Stimulated activated CD8-positive, alpha-beta memory T cell treated with anti-CD3 and anti-CD28 coated beads, Interleukin-4, amount 100 ng/mL, for 48 hours (primary cell): ENCODE results near the gene GPD1.
"Not testable (repeated sequence)": the region's sequence is repeated elsewhere in the genome, so short reads cannot be mapped to it uniquely, and the experiment has no call there.

ENCODE experiments used
- DNase-seq: peaks from one replicate; pipeline ENCODE4 v3.0.0-alpha.2; 2020

Gene GPD1

GRCh38 chr12:50132505-50133135, 28.8 kb downstream of the GPD1 start:
- no peak for DNase-seq

DNA sequence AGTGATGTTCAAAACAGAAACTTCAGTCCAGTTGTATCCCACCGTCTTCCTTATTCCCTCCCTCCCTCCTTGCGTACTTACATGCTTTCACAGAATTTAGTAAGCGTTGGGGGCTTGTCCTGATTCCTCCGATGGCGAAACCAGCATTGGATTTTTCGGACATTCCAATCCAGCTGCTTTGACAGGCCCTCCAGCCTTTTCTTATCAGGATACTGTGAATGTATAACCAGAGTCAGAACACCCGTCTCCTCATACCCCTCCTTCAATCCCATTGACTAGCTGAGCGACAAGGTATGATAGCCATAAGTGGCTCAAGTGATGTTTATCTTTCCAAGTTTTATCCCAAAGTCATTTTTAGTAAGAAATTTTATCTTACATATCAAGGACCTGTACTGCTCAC, 39.2 kb downstream of the GPD1 start:
- DNase-seq, result no peak

GRCh38 chr12:50145439-50145838, 41.6 kb downstream of the GPD1 start:
- no peak for DNase-seq

- no peak for DNase-seq
These were observed 43.5 kb downstream of the GPD1 start for GRCh38 chr12:50147281-50147680.

DNA sequence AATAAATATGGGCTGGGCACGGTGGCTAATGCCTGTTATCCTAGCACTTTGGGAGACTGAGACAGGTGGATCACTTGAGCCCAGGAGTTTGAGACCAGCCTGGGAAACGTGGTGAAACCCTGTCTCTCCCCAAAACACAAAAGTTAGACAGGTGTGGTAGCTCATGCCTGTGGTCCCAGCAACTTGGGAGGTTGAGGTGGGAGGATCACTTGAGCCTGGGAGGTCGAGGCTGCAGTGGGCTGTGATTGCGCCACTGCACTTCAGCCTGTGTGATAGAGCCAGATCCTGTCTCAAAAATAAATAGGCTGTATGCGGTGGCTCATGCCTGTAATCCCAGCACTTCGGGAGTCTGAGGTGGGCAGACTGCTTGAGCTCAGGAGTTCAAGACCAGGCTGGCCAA, 44.2 kb downstream of the GPD1 start:
- DNase-seq, result not testable (repeated sequence)

DNA sequence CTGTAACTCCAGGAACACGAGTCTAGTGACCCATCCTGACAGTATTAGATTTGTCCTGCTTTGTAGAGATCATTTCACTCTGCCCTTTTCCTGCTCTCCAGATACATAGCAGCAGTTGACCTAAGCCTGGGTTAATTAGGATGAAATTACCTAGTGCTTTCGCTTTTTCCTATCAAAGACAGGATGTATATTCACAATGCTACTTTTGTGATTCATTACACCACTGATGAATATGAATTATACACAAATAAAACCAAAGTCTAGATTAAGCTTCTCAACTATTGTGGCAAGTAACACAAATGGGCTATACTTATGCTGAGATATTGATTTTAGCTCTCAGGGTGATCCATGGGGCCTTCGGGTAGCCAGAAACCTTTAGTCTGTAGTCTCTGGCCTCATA, 45.5 kb downstream of the GPD1 start:
- DNase-seq, result no peak

DNA sequence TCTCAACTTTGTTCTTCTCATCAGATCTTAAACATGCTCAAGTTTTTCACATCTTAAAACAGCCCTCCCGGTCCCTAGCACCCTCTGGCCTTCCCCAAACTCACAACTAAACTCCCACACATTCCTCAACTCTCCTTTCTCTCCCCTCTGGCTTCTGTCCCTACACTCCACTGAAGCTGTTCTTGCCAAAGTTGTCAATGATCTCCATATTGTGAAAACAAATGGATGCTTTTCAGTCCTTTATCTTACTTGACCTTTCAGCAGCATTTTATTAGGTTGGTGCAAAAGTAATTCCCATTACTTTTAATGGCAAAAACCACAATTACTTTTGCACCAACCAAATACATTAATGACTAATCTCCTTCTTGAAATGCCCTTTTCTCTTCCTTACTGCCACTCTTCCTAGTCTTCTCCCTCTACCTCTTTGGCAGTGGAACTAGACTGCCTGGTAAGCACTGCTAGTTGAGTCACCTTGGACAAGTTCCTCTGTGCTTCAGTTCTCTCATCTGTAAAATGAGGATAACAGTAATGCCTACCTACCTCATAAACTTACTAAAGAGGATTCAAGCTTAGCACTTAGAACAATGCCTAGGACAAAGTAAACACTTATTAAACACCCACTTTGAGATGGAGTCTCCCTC, 47.4 kb downstream of the GPD1 start:
- DNase-seq, result no peak

DNA sequence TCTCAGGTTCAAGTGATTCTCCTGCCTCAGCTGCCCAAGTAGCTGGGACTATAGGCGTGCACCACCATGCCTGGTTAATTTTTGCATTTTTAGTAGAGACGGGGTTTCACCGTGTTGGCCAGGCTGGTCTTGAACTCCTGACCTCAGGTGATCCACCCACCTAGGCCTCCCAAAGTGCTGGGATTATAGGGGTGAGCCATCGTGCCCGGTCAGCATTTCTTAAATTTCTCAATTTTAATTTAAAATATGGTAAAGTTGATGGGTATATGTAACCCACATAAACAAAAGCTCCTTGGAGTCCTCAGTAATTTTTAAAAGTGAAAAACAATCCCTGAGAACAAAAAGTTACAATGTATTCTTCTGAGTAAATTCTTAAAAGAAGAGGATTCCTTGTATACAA, 51.1 kb downstream of the GPD1 start:
- DNase-seq, result not testable (repeated sequence)

GRCh38 chr12:50156641-50157040, 52.8 kb downstream of the GPD1 start:
- no peak for DNase-seq

DNA sequence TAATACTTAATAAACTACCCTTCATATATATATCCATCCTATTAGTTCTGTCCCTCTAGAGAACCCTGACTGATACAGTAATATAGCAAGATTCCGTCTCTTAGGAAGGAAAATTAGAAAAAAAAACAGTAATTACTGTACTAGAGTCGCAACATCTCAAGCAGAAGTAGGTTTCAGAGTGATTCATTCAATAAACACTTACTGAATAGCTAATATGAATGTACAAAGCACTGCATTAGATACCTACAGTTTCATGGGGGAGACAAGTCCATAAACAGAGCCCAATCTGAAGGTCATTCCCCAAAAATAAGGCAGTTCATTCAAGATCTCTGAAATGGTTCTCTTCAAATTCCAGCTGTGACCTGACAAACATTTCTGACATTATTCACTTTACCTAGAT, 53.5 kb downstream of the GPD1 start:
- no peak for DNase-seq

DNA sequence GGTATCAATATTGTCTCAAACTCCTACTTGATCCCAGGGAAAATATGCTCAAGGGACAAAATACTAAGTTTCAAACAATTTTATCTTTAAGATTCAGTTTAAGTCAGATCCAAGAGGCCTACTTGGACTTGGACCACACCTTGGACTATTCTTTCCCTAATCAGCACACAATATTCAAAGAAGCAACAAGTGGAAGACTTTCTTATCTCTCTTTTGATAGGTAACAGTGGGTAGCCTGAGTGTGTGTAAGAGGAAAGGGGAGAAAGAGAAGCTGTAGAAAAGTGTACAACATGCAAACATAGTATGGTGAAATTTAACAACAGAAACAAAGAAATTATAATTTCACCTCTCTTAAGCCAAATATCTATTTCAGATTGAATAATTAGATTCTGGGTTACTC, 56.8 kb downstream of the GPD1 start:
- no peak for DNase-seq
